NCI-H128 (cell line): ENCODE data around the gene MORN5.

ENCODE experiments used
- DNase-seq: peaks from one replicate; lab custom pipeline; 2025; ENCODE audit not compliant: unreplicated experiment; lab: John Stamatoyannopoulos, UW

Gene MORN5

GRCh38 chr9:122214507-122214906, 54.8 kb downstream of the MORN5 start:
- DNase-seq, result no peak

- DNase-seq, result no peak
Measured at GRCh38 chr9:122215663-122216062, 56.0 kb downstream of the MORN5 start.

GRCh38 chr9:122216138-122216797, 56.6 kb downstream of the MORN5 start:
- DNase-seq, result no peak

GRCh38 chr9:122216798-122217418, 57.2 kb downstream of the MORN5 start:
- no peak for DNase-seq

- DNase-seq, result no peak
Measured at GRCh38 chr9:122217640-122218039, 57.9 kb downstream of the MORN5 start.

GRCh38 chr9:122218071-122218934, 58.6 kb downstream of the MORN5 start:
- no peak for DNase-seq

- no peak for DNase-seq
Measured at GRCh38 chr9:122218935-122219855, 59.5 kb downstream of the MORN5 start.

- no peak for DNase-seq
Measured at GRCh38 chr9:122219856-122220672, 60.4 kb downstream of the MORN5 start.

- no peak for DNase-seq
Measured at GRCh38 chr9:122220673-122221182, 61.0 kb downstream of the MORN5 start.

- no peak for DNase-seq
Measured at GRCh38 chr9:122221183-122221811, 61.6 kb downstream of the MORN5 start.

GRCh38 chr9:122222791-122223190, 63.1 kb downstream of the MORN5 start:
- DNase-seq, result no peak

- no peak for DNase-seq
Measured at GRCh38 chr9:122223435-122223834, 63.7 kb downstream of the MORN5 start.

- DNase-seq, result no peak
Measured at GRCh38 chr9:122225312-122226141, 65.8 kb downstream of the MORN5 start.

- DNase-seq, result no peak
Measured at GRCh38 chr9:122226142-122226757, 66.5 kb downstream of the MORN5 start.

- no peak for DNase-seq
Measured at GRCh38 chr9:122226758-122227574, 67.3 kb downstream of the MORN5 start.

- no peak for DNase-seq
Measured at GRCh38 chr9:122227575-122227900, 67.8 kb downstream of the MORN5 start.

- no peak for DNase-seq
Measured at GRCh38 chr9:122228191-122228567, 68.5 kb downstream of the MORN5 start.
